Neural cell (in vitro differentiated cells): ENCODE results near the gene ARSA. TPM values are rescaled to one million over a fixed set of nuclear protein-coding genes. Genes with fewer than 3 reads are reported as not detected.
A peak's percentile ranks its signal among the peaks of the same experiment; 100 is the strongest.

Experiments used
- H2AFZ ChIP-seq: fragments of 200-600, 300-800 bp; sonication (generic), shearing (Covaris generic); 2 replicates; pipeline ENCODE4 v1.6.0; 2014; ENCODE audit warnings: low read depth, mild to moderate bottlenecking, antibody characterized with exemption, low read length, moderate library complexity
- H3F3A ChIP-seq: fragments of 200-600 bp; shearing (Covaris generic); 2 replicates; pipeline ENCODE4 v1.6.1; 2016; ENCODE audit warnings: mild to moderate bottlenecking, moderate library complexity, mixed read lengths, antibody characterized with exemption, low read length; ENCODE audit not compliant: insufficient read depth, poor library complexity, severe bottlenecking
- H3K27ac ChIP-seq: fragments of 200-600, 300-800 bp; sonication (generic), shearing (Covaris generic); 2 replicates; pipeline ENCODE4 v1.5.1; 2014; ENCODE audit warnings: mild to moderate bottlenecking, low read length, moderate library complexity
- H3K27me3 ChIP-seq: fragments of 300-800, 200-600 bp; sonication (generic), shearing (Covaris generic); 2 replicates; pipeline ENCODE4 v1.6.0; 2014; ENCODE audit warnings: mild to moderate bottlenecking, low read depth, low read length, moderate library complexity; ENCODE audit not compliant: insufficient read depth
- H3K36me3 ChIP-seq: fragments of 300-800, 200-600 bp; sonication (generic), shearing (Covaris generic); 2 replicates; pipeline ENCODE4 v1.5.1; 2014; ENCODE audit warnings: mild to moderate bottlenecking, antibody characterized with exemption, low read length, moderate library complexity; ENCODE audit not compliant: insufficient read depth
- H3K4me2 ChIP-seq: fragments of 300-800, 200-600 bp; sonication (generic), shearing (Covaris generic); 2 replicates; pipeline ENCODE4 v1.6.0; 2014; ENCODE audit warnings: mild to moderate bottlenecking, low read length
- H3K4me3 ChIP-seq: fragments of 300-800, 200-600 bp; sonication (generic), shearing (Covaris generic); 2 replicates; pipeline ENCODE4 v1.5.1; 2014; ENCODE audit warnings: mild to moderate bottlenecking, low read length, moderate library complexity
- H3K79me2 ChIP-seq: fragments of 200-600 bp; shearing (Covaris generic); replicated peaks from 2 replicates; pipeline ENCODE4 v1.6.0; 2014; ENCODE audit warnings: mild to moderate bottlenecking, low read length, moderate library complexity; ENCODE audit not compliant: insufficient read depth
- H3K9ac ChIP-seq: fragments of 300-800, 200-600 bp; sonication (generic), shearing (Covaris generic); 2 replicates; pipeline ENCODE4 v1.6.1; 2016; ENCODE audit warnings: mild to moderate bottlenecking, low read length, mixed read lengths
- H3K9me2 ChIP-seq: fragments of 200-600 bp; shearing (Covaris generic); 2 replicates; pipeline ENCODE4 v1.6.1; 2016; ENCODE audit warnings: mild to moderate bottlenecking, low read length, mixed read lengths; ENCODE audit not compliant: insufficient read depth
- H3K9me3 ChIP-seq: fragments of 200-600, 300-800 bp; sonication (generic), shearing (Covaris generic); 2 replicates; pipeline ENCODE4 v1.6.1; 2016; ENCODE audit warnings: mild to moderate bottlenecking, mixed run types, low read length, moderate library complexity, mixed read lengths
- H4K20me1 ChIP-seq: fragments of 200-600 bp; shearing (Covaris generic); 2 replicates; pipeline ENCODE4 v1.6.1; 2016; ENCODE audit warnings: mild to moderate bottlenecking, mixed run types; ENCODE audit not compliant: insufficient read depth
- EP300 ChIP-seq: fragments of 450-650 bp; conservative IDR thresholded peaks from 2 replicates; pipeline ENCODE4 v1.6.1; 2014; ENCODE audit warnings: antibody characterized with exemption, mild to moderate bottlenecking, moderate library complexity; ENCODE audit not compliant: poor library complexity, severe bottlenecking
- EZH2 ChIP-seq: fragments of 200-600, 300-800 bp; shearing (Covaris generic), sonication (generic); IDR thresholded peaks from 2 replicates; pipeline ENCODE4 v1.6.1; 2014; ENCODE audit warnings: antibody characterized with exemption, low read length, borderline replicate concordance, mild to moderate bottlenecking; ENCODE audit not compliant: insufficient read depth, poor library complexity, severe bottlenecking
- MXI1 ChIP-seq: fragments of 450-650 bp; conservative IDR thresholded peaks from 2 replicates; pipeline ENCODE4 v1.6.1; 2014; ENCODE audit warnings: antibody characterized with exemption, mild to moderate bottlenecking; ENCODE audit not compliant: poor library complexity, severe bottlenecking
- POLR2AphosphoS5 ChIP-seq: IDR thresholded peaks from 2 replicates; pipeline ENCODE4 v1.6.1; 2012
- RAD21 ChIP-seq: fragments of 450-650 bp; conservative IDR thresholded peaks from 2 replicates; pipeline ENCODE4 v1.6.1; 2014; ENCODE audit warnings: antibody characterized with exemption, mild to moderate bottlenecking, moderate library complexity
- SMC3 ChIP-seq: fragments of 450-650 bp; conservative IDR thresholded peaks from 2 replicates; pipeline ENCODE4 v1.6.1; 2014; ENCODE audit warnings: antibody characterized with exemption, mild to moderate bottlenecking, moderate library complexity; ENCODE audit not compliant: poor library complexity
- TAF1 ChIP-seq: IDR thresholded peaks from 2 replicates; pipeline ENCODE4 v1.6.1; 2012; ENCODE audit warnings: low read depth
- polyA plus RNA-seq: library from polyadenylated mRNA; depleted of rRNA; stranded (reverse); fragments of >200 nt; gene quantifications from 2 replicates; pipeline ENCODE4 v1.2.3, GENCODE V29; 2014
- TF ChIP-seq, protein P1 (sequence below): fragments of 450-650 bp; IDR thresholded peaks from 2 replicates; pipeline ENCODE4 v1.5.1; 2014; ENCODE audit warnings: antibody characterized with exemption, mild to moderate bottlenecking, moderate library complexity; ENCODE audit not compliant: poor library complexity, severe bottlenecking
- TF ChIP-seq, protein P2 (sequence below): IDR thresholded peaks from 2 replicates; pipeline ENCODE4 v1.6.1; 2012; ENCODE audit warnings: borderline replicate concordance

The ARSA gene
- polyA plus RNA-seq, 1 donor from 2014 or later = 32.5 TPM

DNA sequence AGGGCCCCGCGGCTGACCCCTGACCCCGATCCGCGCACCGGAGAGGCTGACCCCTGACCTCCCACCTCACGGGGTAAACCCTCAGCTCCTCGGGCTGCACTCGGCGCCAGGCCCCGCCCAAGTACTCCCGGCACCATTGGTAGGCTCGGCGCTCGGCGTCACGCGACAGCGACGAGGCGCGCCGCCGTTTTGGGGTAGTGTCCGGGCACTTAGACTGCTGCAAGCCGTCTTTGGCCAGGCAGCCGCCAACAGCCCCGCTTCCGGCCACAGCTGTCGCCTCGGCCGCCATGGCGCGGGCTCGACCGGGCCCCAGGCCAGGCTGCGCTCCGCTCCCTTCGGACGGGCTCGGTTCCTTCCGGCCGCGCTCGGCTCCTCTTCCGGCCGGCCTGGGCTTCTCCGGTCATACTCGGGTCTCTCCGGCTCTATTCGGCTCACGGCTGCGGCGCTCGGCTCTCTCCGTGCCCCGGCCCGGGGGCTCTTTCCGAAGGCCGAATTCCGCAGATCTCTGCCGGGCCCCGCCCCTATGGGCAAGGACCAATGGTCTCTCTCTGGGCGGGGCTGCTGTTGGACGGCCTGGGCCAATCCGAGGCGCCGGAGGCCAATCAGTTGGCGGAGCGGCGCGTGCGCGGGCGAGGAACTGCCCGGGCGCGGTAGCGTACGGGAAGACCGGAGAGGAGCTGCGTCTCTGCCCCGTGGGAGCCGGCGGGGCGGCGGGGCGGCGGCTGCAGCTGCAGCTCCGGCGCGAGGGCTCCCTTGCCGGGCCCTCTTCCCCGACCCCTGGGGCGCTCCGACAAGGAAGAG lies 45.3 kb downstream of the ARSA start, which contains the start of gene CHKB:
Gene CHKB, minus strand, starts transcription at position 357 of the 801 bp plus-strand sequence. Its CDS starts 68 bp downstream, at position 289.
- Histone ChIP-seq H3K4me2 (peak within 1 kb of the TSS; percentile 84), H3K79me2 (peaks cover 9% of the 10 kb centered on the region), H3K4me3 (peak within 1 kb of the TSS; percentile 96), H3K27ac (peak within 1 kb of the TSS; percentile 93), H2AFZ (peak within 1 kb of the TSS; percentile 94), H3K36me3 (no peaks in the 10 kb centered on the region), H3K9ac (peak within 1 kb of the TSS; percentile 97), H3K27me3 (no peaks in the 10 kb centered on the region), H3K9me3 (no peaks in the 10 kb centered on the region), H3K9me2 (no peaks in the 10 kb centered on the region), H4K20me1 (no peaks in the 10 kb centered on the region), H3F3A (no peaks in the 10 kb centered on the region)
- peak; percentile 78 for TF ChIP-seq POLR2AphosphoS5
- TF ChIP-seq, protein P1, sequence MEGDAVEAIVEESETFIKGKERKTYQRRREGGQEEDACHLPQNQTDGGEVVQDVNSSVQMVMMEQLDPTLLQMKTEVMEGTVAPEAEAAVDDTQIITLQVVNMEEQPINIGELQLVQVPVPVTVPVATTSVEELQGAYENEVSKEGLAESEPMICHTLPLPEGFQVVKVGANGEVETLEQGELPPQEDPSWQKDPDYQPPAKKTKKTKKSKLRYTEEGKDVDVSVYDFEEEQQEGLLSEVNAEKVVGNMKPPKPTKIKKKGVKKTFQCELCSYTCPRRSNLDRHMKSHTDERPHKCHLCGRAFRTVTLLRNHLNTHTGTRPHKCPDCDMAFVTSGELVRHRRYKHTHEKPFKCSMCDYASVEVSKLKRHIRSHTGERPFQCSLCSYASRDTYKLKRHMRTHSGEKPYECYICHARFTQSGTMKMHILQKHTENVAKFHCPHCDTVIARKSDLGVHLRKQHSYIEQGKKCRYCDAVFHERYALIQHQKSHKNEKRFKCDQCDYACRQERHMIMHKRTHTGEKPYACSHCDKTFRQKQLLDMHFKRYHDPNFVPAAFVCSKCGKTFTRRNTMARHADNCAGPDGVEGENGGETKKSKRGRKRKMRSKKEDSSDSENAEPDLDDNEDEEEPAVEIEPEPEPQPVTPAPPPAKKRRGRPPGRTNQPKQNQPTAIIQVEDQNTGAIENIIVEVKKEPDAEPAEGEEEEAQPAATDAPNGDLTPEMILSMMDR = no peak
- TF ChIP-seq SMC3 = no peak
- no peak for TF ChIP-seq EZH2
- TF ChIP-seq MXI1 = peak; percentile 78
- TF ChIP-seq TAF1 = peak; percentile 59
- TF ChIP-seq, protein P2, sequence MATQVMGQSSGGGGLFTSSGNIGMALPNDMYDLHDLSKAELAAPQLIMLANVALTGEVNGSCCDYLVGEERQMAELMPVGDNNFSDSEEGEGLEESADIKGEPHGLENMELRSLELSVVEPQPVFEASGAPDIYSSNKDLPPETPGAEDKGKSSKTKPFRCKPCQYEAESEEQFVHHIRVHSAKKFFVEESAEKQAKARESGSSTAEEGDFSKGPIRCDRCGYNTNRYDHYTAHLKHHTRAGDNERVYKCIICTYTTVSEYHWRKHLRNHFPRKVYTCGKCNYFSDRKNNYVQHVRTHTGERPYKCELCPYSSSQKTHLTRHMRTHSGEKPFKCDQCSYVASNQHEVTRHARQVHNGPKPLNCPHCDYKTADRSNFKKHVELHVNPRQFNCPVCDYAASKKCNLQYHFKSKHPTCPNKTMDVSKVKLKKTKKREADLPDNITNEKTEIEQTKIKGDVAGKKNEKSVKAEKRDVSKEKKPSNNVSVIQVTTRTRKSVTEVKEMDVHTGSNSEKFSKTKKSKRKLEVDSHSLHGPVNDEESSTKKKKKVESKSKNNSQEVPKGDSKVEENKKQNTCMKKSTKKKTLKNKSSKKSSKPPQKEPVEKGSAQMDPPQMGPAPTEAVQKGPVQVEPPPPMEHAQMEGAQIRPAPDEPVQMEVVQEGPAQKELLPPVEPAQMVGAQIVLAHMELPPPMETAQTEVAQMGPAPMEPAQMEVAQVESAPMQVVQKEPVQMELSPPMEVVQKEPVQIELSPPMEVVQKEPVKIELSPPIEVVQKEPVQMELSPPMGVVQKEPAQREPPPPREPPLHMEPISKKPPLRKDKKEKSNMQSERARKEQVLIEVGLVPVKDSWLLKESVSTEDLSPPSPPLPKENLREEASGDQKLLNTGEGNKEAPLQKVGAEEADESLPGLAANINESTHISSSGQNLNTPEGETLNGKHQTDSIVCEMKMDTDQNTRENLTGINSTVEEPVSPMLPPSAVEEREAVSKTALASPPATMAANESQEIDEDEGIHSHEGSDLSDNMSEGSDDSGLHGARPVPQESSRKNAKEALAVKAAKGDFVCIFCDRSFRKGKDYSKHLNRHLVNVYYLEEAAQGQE = peak; percentile 49
- no peak for TF ChIP-seq RAD21
- TF ChIP-seq EP300 = peak; percentile 10

DNA sequence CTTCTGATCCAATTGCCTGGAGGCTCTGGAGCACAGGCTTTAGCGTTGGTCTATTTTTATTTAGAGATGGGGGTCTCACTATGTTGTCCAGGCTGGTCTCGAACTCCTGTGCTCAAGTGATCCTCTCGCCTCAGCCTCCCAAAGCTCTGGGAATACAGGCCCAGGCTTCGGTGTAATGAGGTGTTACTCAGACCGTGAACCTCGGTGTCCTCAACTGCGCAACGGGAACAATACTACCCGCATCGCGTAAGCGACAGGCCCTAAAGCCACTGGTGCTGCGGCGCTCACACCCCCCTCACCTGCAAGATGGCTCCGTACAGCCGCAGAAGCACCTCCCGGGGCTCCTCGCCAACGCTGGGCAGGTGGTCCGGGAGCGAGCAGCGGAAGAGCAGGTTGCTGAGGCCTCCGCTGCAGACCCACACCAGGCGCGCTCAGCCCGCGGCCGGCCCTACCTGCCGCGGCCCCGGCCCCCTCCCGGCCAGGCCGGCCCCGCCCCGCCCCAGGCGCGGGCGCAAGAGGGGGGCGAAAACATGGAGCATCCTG lies 45.9 kb downstream of the ARSA start:
- peaks cover 9% of the 10 kb centered on the region for H3K79me2 ChIP-seq
- peak overlapping the region; percentile 97 for H3K9ac ChIP-seq
- H3K36me3 ChIP-seq = no peaks in the 10 kb centered on the region
- H3K27me3 ChIP-seq = no peaks in the 10 kb centered on the region
- peak overlapping the region; percentile 94 for H2AFZ ChIP-seq
- TF ChIP-seq POLR2AphosphoS5 = peak; percentile 14
- no peak for TF ChIP-seq TAF1
- TF ChIP-seq SMC3 = no peak
- peak overlapping the region; percentile 96 for H3K4me3 ChIP-seq
- no peaks in the 10 kb centered on the region for H3K9me2 ChIP-seq
- H3K27ac ChIP-seq = peak overlapping the region; percentile 93
- peak overlapping the region; percentile 80 for H3K4me2 ChIP-seq
- no peaks in the 10 kb centered on the region for H4K20me1 ChIP-seq
- H3F3A ChIP-seq = no peaks in the 10 kb centered on the region
- H3K9me3 ChIP-seq = no peaks in the 10 kb centered on the region
